GM04503 (cell line): ENCODE results near the gene PPIB.
A peak's percentile ranks its signal among the peaks of the same experiment; 100 is the strongest.

Experiments used
- DNase-seq: peaks from one replicate; pipeline ENCODE4 v3.0.0-alpha.2; 2012; ENCODE audit warnings: low read depth

Gene PPIB

DNA sequence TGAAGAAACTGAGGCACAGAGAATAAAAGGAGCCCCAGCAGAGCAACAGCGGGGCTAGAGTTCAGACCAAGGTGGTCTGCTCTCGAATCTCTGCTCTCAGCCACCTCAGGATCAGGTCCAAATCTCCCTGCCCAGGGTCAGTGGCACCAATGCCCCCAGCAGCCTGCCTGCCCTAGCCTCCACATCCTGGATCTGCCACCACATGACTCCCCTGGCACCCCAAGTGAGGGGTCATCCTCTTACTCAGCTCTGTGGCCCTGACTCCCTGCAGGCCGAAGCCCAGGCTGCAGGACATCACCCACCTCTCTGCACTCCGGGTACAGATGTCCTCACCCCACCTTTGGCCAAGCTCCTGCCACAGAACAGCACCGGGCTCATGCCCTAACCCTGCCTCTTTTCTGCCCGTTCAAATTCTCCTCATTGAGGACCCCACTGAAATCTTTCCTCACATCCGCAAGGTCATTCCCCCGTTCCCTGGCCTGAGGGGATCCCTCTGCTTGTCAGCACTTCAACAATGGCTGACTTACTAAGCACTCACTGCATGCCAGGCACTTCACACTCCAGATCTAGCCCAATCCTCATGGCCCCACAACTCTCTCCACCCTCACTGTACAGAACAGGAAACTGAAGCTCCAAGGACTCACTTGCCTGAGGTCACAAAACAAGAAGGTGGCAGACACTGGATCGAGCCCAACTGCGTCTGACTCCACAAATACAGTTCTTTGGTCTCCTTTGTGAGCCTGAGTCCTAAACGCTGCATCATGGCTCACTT lies 4.3 kb downstream of the PPIB start:
- DNase-seq: no peak

DNA sequence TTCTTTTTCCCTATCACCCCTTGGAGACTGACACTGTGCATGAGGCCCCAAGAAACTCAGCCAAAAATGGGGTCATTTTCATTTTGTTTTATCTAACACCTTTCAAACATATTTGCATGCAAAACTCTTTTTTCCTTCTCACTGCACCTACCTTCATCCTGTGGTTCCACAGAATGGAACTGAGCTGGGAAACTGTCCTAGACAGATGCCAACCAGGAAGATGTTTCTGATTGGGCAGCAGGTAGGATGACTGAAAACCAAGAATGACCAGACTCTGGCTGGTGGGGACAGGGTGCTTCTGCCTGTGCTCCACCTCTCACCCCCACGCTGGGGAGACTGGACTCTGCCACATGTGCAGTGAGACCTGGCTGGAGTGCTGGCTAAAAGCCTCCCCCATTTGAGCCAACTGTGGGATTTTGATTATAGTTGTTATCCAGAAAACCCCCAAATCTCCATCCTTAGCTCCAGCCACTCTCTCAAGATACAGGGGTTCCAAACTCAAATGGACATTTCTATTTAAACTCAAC lies 5.2 kb downstream of the PPIB start:
- DNase-seq: no peak

DNA sequence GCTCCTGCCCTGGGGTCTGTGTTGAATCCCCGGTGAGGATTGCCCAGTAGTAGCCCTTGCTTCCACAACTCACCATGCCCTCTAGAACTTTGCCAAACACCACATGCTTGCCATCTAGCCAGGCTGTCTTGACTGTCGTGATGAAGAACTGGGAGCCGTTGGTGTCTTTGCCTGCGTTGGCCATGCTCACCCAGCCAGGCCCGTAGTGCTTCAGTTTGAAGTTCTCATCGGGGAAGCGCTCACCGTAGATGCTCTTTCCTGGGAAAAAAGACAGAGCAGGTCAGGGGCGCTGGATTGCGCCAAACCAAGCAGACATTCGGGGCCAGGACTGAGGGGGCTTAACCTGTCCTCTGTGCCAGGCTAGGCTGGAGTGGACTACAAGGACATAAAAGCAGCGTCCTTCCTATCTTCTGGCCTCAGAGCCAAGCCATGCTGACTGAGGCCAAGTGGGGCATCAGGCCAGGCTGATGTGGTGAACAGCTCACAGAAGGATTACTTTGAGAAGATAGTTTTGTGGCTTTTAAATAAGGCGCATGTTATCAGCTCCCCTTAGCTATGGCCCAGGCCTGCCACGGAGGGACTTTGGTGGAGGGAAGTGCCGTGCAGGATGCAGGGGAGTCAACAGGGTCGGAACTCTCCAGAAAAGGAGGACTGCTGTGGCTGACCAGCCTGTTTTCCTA lies 6.0 kb downstream of the PPIB start:
- no peak for DNase-seq

DNA sequence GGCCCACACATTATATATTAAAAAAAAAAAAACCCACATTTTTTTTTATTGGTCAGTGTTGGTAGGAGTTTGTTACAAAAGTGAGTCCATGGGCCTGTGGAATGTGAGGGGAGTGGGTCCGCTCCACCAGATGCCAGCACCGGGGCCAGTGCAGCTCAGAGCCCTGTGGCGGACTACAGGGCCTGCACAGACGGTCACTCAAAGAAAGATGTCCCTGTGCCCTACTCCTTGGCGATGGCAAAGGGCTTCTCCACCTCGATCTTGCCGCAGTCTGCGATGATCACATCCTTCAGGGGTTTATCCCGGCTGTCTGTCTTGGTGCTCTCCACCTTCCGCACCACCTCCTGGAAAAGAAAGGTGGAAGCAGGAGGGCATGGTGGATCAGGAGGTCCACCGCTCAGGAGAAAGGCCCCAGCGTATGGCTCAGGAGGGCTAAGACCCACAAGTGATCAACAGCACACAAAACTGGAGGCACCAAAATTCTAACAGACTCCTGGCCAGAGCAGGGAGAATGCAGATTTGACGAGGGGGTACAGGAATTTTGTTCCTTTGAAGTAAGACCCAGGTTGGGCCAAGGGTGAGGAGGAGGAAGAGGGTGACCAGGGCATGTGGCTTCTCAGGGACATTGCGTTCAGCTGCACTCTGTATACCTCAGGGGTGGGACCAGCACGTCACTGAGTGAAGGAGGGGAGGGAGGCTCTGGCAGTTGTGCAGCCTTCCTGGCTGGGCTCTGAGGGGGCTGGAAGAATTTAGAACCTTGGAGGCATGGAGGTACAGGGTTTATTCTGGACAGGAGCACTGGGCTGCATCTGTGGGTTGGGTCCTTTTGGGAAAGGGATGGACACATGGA lies 6.8 kb downstream of the PPIB start:
- no peak for DNase-seq

DNA sequence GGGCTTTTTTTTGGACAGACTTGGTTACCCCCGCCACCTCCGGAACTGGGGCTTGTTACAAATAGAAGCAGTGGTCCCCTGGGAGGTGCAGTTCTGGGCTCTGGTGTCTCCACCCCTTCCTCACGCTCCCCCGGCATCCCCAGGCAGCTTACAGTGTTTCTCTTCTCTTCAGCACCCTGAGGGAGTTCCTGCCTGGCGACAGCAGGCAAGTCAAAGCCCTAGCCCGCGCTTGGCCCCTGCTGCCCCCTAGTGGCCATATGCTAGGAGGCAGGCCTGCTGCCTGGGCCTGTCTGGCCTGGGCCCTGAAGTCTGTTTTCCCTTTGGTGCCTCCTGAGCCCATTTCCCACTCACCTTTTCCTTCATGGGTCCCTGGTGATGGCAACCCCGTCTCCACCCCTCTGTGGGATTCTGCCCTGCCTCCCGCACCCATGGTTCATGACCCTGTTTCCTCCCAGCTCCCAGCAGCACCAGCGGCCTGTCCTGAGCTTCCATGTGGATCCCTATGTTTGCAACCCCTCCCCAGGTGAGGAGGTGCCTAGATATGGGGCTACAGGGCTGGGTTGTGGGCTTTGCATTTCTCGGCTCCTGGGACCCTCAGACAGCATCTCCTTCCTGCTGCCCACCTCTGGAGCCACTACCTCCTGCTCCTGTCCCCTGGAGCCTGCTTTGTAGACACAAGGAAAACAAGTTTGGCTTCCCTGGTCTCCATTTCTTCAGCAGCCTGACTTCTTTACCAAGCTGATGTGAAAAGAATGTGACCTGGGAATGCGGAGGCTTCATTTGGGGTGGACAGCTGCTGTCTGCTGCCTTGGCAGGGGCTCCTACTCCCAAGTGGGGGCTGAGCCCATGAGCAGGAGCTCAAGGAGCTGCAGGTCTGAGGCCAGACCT lies 9.1 kb downstream of the PPIB start:
- peak; percentile 28 for DNase-seq

DNA sequence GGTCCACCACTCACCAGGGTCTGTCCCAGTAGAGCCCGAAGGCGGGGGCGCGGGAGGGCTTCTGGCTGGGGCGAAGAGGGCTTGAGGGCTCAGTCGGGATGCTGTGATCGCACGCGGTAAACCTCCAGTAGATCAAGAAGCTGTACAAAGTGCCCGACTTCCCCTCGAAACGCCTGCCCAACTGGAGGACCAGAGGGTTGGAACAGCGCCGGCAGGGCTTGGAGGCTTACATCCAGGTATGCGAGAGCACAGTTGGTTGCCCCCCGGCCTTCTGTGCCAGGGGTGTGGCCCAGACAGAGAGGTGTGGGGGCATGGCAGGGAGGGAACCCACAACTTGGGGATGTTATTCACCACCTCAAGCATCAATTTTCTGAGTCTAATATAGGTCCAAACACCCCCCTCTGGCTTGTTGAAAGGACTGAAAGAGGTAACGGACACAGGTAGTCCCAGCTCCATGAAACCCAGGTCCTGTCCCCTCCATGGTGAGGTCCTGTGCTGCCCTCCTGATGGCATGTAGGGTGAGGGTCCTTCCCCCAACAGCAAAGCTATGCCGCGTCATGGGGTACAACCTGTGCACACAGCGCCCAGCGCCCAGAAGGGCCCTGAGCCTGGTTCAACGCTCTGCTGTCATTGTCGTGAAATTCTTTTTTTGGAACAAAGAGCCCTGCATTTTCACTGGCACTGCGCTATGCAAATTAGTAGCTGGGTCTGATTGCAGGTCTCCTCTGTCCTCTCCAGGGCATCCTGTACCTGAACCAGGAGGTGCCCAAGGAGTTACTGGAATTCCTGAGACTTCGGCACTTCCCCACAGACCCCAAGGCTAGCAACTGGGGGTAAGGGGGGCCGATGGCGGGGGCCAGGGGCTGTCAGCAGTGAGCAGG lies 10.1 kb downstream of the PPIB start:
- no peak for DNase-seq

DNA sequence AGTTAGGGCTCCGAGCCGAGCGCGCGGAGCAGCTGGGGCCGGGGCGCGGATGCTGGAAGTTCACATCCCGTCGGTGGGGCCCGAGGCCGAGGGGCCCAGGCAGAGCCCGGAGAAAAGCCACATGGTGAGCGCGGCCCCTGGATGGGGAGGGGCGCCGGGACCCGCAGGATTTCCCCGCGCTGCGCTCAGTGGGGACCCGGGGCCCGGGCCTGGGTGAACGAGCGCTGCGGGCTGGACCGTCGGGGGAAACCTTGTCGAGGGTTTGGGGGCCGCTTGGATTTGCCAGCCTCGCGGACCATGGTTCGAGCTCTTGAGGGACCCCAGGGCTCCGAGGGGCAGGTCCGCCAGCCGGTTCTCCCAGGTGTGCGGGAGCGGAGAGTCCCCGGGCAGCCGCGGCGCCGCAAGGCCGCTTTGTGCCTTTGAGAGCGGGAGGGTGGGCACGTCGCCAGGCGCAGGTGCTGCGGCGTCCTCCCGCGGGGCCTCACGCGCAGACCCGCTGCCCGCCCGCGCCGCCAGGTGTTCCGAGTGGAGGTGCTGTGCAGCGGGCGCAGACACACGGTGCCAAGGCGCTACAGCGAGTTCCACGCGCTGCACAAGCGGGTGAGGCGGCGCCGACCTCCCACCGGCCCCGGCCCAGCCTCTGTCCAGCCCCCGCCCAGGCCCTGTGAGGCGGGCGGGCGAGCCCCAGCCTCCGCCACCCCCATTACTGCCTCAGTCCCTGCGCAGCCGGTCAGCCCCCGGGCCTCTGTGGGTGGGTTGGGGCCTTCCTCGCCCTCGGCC lies 10.9 kb downstream of the PPIB start, which contains the start of gene SNX22:
Gene SNX22, plus strand, starts transcription at position 5 of the 780 bp plus-strand sequence. Its CDS starts 45 bp downstream, at position 50.
- no peak for DNase-seq

DNA sequence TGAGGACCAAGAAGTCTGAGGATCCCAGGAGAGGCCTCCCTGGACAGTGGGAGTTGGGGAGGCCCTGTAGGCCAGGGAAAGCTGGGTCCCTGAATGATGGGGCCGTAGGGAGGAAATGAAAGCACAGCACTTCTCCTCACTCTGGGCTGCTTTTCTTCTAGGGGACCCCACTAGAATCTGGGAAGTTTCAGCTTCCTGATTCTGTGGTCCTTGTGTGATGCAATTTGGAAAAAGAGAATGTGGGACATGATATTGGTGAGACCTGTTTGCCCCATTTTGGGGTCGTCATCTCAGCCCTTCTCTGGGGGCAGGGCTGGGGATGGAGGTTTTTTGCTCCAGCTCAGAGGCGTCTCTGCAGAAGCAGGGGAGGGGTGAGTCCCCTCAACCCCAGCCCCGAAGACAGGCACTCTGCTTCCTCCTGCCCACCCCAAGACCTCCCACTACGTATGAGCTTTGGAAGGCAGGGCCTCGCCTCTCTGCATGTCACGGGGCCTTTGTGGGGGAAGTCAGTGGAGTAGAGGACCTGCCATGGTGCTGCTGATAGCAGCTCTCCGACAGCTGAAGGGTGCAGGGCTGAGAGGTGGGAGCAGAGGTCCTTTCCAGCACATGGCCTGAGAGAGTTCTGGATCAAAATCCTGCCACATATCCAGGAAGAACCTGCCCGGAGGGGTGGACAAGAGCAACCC lies 12.8 kb downstream of the PPIB start:
- no peak for DNase-seq

DNA sequence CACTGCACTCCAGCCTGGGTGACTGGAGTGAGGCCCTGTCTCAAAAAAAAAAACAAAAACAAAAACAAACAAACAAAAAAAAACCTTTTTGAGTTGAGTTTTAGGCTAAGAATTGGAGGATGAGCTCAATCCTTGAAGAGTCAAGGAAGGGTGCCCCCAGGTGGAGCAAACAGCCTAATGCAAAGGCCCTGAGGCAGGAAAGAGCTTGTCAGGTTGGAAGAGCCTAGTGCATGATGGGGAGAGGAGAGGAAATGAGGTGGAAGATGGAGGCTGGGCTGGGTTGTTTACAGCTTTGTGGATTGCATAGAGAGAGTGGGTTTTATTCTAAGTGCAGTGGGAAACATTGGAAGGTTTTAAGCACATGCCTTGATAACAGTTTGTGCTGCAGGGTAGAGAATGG lies 13.4 kb downstream of the PPIB start:
- no peak for DNase-seq

DNA sequence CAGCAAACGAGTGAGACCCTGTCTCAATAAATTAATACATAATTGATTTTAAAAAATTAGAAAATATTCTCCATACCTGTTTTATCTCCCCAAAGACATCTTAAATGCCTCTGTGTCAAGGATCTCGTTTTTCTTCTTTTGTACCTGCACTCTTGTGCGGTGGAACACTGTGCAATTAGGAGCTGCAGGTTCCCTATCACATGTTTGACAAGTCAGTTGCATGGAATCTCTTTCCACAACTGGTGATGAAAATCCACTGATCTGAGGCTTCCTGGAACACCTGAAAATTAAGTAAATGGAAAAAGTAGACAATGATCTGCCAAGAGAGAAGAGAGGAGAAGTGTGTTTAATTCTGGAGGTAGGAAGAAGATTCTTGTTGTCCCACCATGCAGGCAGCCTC lies 14.2 kb downstream of the PPIB start:
- no peak for DNase-seq

DNA sequence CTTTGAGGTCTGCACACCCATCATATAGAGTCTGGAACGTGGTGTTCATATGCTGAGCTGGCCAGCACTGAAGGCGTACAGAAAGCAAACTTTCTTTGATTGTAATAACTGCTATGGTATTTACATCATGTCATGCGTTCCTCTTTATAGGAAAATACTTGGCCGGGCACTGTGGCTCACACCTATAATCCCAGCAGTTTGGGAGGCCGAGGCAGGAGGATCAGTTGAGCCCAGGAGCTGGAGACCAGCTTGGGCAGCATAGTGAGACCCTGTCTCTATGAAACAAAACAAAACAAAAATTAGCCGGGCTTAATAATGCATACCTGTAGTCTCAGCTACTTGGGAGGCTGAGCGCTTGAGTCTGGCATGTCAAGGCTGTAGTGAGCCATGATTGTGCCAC lies 14.7 kb downstream of the PPIB start:
- DNase-seq: no peak

DNA sequence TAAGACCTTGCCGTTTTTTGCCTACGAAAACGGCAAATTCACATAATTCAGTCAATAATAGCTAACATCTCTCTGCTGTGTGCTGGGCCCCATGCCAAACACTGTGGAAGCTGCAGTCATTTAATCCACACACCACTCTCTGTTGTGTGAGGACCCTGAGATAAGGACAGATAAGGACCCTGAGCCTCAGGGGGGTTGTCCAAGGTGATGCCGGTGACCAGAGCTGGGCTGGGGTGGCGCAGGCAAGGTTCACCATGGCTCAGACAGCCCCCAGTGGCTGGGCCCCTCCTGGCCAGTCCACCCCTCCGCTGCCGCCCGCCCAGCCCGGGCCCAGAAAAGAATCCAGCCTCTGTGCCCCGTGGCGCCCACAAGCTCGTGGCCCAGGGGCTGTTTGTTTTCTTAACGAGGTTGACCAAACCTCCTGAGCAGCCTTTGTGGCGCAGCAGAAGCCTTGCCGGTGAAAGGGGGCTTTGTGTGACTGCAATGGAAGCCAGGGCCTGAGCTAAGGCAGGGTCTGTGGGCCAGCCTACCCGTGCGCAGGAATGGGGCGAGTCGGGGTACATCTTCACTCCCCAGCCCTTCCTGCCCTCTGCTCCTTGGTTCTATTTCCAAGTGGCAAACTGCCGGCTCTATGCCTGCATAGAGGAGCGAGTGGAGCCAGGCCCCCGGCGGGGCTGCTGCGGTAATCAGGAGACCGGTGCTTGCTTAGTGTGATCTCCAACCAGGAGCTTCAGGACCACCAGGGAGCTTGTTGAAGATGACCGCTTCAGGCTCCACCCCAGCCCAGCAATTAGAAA lies 15.7 kb downstream of the PPIB start:
- DNase-seq: no peak

DNA sequence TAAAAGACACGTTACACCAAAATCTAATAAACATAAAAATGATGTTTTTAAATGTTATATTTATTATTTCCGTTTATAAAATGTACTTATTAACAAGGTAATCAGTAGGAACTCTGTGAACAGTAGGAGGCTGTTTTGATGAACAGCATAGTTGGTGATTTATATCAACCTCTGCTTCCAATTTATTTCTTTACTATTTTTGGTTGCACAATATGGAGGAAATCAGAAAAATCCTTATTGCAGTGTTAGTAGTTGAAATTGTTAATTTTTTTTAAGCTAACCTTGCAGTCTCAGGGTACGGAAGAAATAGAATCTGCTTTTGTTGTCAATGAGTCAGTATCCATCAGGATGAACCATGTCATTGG lies 16.3 kb downstream of the PPIB start:
- DNase-seq: no peak

DNA sequence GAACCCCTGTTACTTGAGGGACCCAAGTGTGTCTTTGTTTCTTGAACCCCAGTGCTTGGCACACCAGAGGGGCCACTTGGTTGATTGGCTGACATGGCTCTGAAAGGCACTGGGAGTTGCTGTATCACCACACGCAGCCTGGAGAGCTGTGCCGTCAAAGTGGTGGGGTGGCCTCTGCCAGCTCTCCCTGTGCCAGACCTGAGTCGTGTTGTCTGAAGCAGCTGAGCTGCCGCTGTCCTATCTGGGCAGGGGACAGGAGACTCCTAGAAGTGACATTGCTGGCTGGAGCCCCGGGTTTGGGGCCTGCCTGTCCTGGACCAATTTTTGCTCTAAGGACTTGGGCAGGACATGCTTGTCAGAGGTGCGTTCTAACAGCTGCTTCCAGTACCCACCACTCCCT lies 16.8 kb downstream of the PPIB start:
- no peak for DNase-seq

DNA sequence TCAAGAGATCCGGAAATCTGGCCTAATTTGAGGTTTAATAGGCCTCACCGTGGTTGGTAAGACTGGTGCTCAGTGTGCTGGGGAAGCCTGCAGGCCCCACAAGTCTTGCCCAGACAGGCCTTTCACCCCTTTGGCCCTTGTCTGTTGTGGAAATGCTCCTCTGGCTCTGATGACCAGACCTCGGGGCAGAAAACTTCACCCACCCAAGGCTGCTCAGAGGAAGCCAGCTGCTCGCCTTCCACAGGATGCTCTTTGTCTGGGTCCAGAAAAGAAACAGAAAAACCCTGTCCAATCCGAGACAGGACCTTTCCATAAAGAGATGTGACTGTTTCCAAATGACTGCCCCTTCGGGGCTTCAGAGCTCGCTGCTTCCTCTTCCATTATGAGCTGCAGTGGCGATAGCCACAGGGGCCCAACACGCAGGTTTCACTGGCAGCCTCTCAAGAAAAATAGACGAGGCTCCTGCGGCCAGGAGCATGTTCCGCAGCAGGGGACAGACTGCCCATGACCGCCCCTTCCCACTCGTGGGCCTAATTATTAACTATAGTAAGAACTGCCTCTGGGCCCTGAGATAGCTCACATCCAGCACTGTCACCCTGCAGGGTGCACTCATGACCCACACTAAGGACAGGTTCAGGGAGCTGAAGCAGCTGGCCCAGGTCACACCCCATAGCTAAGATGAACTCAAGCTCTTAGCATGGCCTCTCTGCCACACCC lies 18.1 kb downstream of the PPIB start:
- DNase-seq: no peak

DNA sequence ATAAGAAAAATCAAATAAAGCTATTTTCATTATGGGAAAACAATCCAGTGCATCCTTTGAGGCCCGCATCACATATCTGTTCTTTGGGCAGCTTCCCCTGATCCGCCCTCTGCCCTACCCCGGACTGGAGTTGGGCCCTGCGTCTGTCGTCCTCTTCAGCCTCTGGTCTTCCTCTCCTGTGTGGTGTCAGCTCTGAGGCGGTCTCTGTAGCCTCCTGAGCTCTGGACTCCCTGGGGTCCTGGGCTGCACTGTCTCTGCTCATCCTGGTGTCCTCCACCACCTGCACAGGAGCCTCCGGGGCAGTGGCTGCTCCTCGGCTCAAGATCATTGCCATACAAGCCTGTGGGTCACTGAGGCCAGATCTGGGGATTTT lies 18.6 kb downstream of the PPIB start:
- DNase-seq: no peak

DNA sequence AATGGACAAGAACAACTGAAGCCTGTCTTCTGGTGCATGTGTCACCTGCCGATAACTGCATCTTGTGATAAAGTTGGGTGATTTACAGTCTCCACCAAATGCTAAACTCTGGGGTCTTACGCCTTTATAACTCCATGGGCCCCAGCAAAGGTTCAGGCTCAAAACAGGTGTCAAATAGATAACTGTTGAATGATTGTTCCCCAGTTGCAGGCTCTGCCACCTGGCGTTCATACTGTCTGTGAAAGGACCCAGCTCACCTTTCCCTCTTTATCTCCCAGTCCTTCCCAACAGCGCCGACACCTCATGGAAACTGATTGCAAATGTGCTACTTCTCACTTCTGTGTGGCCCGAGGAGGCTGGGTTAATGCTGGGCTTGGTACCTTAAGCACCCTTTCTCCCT lies 19.5 kb downstream of the PPIB start:
- no peak for DNase-seq
